Fibroblast of the aortic adventitia (primary cell): ENCODE measurements around the gene TMEM217. TPM values are rescaled to one million over a fixed set of nuclear protein-coding genes. Genes with fewer than 3 reads are reported as not detected.

Source experiments
- DNase-seq: peaks from one replicate; pipeline ENCODE4 v3.0.0-alpha.2; 2010; ENCODE audit warnings: low read depth
- H3K4me3 ChIP-seq: 2 replicates; pipeline ENCODE4 v1.5.1; 2011; ENCODE audit warnings: low read depth, mild to moderate bottlenecking, control low read depth, low read length, moderate library complexity
- total RNA-seq: library from RNA; depleted of rRNA; stranded (reverse); fragments of >200 nt; gene quantifications from 2 replicates; pipeline ENCODE4 v1.2.3, GENCODE V29; 2012; ENCODE audit warnings: low replicate concordance
- TF ChIP-seq, protein P1 (sequence below): IDR thresholded peaks from 2 replicates; pipeline ENCODE4 v1.5.1; 2011; ENCODE audit warnings: mild to moderate bottlenecking, low read length, control low read depth, inconsistent platforms; ENCODE audit not compliant: insufficient read depth

The TMEM217 gene
- total RNA-seq, 1 donor, result 0.09 TPM

DNA sequence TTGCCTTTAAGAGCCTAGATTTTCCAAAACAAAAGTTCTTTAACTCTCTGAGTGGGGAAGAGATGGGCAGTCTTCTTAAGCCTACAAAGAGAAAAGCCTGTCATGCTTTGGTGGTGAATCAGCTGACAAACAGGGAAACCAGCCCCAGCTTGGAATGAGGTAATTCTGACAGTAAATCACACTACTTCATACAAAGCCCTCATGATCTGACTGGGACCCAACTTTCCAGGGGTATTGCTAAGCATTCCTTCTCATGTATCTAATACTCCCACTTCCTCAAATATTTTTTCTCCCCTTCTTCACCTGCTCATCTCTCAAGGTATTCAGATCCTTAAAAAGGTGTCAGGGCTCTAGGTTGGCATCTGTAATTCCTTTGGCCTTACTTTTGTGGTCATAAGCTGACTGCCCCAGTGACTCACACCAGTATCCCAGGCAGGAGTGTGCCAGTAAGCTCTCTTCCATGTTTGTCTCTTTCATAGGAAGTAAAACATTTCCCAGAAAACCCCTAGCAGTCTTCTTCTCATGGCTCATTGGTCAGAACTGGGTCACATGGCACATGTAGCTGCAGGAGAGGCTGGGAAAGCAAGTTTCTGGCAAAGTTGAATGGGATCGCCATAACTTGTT, 15.4 kb downstream of the TMEM217 start:
- H3K4me3 ChIP-seq, result no peak overlapping the region
- DNase-seq, result peak; percentile 100
- TF ChIP-seq, protein P1, sequence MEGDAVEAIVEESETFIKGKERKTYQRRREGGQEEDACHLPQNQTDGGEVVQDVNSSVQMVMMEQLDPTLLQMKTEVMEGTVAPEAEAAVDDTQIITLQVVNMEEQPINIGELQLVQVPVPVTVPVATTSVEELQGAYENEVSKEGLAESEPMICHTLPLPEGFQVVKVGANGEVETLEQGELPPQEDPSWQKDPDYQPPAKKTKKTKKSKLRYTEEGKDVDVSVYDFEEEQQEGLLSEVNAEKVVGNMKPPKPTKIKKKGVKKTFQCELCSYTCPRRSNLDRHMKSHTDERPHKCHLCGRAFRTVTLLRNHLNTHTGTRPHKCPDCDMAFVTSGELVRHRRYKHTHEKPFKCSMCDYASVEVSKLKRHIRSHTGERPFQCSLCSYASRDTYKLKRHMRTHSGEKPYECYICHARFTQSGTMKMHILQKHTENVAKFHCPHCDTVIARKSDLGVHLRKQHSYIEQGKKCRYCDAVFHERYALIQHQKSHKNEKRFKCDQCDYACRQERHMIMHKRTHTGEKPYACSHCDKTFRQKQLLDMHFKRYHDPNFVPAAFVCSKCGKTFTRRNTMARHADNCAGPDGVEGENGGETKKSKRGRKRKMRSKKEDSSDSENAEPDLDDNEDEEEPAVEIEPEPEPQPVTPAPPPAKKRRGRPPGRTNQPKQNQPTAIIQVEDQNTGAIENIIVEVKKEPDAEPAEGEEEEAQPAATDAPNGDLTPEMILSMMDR, result no peak

DNA sequence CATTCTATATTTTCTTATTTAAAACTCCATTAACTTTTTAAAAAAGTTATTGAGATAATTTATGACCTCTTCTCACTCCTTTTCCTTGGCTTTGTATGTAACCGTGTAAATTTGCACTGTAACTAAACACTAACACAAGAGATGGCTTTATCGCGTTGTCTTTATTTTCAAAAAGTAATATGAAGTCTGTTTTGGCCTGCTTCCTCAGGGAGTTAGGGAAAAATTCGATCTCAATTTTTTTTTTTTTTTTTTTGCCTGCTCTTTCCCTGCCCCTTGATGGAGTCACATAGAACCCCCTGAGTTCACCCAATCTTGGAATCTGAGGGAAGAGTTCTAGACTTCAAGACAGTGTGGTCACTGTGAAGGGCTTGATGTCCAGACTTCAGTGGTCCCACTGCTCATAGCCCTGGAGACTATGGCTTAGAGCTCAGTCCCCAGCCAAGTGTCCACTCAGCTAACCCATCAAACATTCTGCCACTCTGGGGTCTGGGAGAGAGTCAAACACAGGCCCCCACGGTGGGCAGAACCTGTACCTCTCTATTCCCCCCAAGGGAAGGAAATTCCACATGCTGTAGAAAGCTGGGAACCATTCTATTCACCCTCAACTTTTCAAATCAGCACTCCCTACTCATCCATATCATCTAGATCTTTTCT, 16.0 kb downstream of the TMEM217 start:
- no peak for DNase-seq
- TF ChIP-seq, protein P1, result no peak
- no peak overlapping the region for H3K4me3 ChIP-seq

DNA sequence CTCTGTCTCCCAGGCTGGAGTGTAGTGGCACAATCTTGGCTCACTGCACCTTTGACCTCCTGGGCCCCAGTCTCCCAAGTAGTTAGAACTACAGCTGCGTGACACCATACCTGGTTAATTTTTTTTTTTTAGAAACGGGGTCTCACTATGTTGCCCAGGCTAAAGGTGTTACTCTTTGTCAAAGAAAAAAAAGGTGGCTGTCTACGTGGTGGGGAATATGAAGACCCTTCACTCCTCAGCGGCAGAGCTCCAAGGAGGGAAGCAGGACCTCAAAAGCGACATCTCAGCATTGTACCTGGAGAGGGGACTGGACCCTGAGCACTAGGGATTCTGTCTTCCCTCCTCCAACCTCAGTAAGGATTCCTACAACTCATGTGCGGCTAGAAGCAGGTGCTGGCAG, 16.8 kb downstream of the TMEM217 start:
- no peak for DNase-seq
- TF ChIP-seq, protein P1, result no peak
- no peak overlapping the region for H3K4me3 ChIP-seq

DNA sequence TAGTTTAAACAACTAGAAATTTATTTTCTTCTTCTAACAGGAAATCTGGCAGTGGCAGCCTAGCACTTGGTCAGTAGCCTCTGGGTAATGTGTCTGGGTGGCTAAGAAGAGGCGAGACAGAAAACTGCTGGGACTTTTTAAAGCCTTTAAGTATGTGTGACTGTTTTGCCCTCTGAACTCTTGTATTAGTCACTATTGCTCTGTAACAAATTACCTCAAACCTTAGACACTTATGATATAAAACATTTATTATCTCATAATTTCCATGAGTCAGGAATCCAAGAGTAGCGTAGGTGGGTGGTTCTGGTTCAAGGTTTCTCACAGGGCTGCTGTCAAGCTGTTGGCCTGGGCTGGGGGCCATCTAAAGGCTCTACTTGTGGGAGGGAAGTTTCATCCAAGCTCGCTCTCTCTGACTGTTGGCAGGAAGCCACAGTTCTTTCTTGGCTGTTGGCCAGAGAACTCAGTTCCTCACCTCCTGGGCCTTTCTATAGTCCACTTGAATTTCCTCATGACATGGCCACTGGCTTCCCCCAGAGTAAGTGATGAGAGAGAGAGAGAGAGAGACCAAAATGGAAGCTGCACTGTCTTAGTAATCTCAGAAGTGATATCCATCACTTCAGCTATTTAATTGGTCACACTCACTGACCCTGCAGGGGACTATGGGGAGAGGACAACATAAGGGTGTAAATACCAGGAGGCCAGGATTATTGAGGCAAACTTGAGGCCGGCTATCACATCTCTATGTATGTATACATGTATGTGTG, 17.8 kb downstream of the TMEM217 start:
- no peak overlapping the region for H3K4me3 ChIP-seq
- peak; percentile 100 for DNase-seq
- TF ChIP-seq, protein P1, result no peak

DNA sequence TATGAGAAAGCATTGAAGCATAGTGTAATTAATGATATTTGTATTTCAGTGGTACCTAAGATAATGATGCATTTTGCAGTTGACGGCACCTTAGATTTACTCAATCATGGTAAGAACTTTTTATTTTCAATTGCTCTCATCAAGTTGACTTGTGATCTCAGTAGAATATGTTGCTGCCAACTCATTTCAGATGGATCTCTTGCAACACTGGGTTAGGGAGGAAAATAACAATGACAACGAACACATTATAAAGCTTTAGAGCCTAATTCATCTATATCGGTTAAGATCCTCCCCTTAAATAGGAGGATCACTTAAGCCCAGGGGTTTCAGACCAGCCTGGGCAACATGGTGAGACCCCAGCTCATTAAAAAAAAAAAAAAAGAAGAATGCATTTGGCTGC, 18.4 kb downstream of the TMEM217 start:
- TF ChIP-seq, protein P1, result no peak
- no peak overlapping the region for H3K4me3 ChIP-seq
- peak; percentile 85 for DNase-seq

DNA sequence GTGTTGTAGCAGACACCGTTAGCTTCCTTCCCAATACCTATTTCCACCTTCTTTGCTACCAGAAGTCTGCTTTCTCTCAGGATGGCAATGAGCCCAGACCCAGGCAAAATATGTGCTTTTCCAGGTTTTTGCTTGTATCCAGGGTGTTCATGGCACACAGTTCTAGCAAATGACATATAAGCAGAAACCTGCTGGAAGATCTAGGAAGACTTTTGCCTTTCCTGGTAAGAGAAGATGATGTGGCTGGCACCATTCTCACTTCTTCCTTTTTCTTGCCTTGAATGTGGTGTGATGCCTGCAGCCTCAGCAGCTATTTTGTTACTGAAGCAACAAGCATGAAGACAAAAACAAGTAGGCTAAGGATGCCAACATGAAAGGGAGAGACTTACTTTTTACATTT, 19.6 kb downstream of the TMEM217 start:
- TF ChIP-seq, protein P1, result no peak
- no peak overlapping the region for H3K4me3 ChIP-seq
- DNase-seq, result peak; percentile 49
